Glomerular visceral epithelial cell (primary cell): Measurements from ENCODE around the gene TLR5.
A peak's percentile ranks its signal among the peaks of the same experiment; 100 is the strongest.
"Not testable (repeated sequence)": the region's sequence is repeated elsewhere in the genome, so short reads cannot be mapped to it uniquely, and the experiment has no call there.

Experiments
- DNase-seq: peaks from one replicate; pipeline ENCODE4 v3.0.0-alpha.2; 2016; ENCODE audit errors: extremely low spot score

Gene TLR5, protein sequence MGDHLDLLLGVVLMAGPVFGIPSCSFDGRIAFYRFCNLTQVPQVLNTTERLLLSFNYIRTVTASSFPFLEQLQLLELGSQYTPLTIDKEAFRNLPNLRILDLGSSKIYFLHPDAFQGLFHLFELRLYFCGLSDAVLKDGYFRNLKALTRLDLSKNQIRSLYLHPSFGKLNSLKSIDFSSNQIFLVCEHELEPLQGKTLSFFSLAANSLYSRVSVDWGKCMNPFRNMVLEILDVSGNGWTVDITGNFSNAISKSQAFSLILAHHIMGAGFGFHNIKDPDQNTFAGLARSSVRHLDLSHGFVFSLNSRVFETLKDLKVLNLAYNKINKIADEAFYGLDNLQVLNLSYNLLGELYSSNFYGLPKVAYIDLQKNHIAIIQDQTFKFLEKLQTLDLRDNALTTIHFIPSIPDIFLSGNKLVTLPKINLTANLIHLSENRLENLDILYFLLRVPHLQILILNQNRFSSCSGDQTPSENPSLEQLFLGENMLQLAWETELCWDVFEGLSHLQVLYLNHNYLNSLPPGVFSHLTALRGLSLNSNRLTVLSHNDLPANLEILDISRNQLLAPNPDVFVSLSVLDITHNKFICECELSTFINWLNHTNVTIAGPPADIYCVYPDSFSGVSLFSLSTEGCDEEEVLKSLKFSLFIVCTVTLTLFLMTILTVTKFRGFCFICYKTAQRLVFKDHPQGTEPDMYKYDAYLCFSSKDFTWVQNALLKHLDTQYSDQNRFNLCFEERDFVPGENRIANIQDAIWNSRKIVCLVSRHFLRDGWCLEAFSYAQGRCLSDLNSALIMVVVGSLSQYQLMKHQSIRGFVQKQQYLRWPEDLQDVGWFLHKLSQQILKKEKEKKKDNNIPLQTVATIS

DNA sequence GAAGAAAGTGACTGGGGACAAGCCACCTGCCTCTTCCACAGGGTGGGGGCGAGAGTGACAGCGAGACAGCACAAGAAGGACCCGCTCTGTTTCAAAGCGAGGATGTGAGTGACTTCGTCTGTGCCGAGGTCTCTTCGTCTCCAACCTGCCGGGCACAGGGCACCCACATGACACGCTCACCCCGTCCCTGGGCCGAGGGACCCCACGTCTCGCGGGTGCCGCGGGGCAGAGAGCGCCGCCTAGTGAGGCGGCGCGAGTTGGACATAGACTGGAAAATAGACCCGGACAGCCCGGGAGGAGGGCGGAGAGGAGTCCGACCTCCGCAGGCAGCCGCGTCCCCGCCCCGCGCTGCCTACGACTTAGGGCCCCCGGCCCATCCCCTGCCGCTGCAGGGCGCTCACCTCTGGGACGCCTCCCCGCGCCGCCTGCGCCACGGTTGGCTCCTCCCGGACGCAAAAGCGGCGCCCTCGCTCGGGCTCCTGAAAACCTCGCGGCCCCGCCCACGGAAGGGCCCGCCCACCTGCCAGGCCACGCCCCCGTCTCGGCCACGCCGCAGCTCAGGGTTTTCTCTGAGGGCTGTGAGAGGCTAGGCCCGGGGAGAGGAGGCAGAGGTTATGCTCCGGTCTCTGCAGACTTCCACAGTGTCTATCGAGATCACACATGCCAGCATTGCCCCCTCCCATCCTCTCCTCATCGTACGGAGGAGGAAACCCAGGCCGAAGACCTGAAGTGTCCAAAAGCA is at the start of gene TLR5:
TSS of gene TLR5 (minus strand) at position 454 of the 742 bp plus-strand sequence. CDS start 30,217 bp downstream, outside the sequence.
- peak; percentile 69 for DNase-seq

GRCh38 chr1:223189903-223190724 is 47.1 kb upstream of the TLR5 start:
- DNase-seq: peak; percentile 86

DNA sequence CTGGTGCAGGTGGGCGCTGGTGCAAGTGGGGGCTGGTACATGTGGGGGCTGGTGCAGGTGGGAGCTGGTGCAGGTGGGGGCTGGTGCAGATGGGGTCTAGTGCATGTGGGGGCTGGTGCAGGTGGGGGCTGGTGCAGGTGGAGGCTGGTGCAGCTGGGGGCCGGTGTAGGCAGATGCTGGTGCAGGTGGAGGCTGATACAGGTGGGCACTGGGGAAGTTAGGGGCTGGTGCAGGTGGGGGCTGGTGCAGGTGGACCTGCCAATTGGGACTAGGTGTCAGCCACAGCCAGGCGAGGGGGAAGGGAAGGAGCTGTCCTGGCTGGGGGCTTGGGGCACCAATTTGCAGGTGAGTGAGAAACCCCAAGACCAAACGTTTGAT is 46.5 kb upstream of the TLR5 start:
- DNase-seq: no peak

DNA sequence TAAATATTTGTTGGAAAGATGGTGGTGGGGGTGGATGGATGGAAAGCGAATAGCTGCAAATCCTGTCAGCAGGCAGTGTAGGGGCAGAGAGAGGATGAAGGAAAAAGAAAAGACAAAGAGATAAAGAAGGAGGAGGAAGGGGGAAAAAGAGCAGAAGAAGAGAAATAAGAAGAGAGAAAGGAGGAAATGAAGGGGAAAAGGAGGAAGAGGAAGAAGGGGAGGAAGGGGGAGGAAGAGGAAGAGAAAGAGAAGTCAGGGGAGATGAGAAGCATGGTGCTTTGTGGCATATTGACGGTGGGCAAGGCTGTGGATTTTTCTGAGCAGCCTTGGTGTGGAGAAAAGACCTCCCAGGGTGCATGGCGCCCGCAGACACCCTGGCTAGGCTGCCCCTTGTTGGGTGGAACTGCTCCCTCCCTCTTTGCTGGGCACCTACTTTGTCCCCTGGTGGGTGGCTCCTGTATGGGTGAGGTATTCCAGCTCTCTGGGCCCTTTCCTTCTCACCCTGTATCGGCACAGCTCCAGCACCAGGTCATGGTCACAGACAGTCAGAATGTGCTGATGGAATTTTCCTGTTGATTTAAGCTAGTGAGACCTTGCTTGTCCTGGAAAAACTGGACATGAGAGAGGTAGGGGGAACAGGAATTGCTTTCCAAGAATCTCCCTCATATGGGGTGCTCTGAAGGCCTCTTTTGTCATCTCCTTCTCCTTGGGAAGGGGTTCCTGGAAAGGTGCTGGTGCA is 45.7 kb upstream of the TLR5 start:
- DNase-seq: no peak

DNA sequence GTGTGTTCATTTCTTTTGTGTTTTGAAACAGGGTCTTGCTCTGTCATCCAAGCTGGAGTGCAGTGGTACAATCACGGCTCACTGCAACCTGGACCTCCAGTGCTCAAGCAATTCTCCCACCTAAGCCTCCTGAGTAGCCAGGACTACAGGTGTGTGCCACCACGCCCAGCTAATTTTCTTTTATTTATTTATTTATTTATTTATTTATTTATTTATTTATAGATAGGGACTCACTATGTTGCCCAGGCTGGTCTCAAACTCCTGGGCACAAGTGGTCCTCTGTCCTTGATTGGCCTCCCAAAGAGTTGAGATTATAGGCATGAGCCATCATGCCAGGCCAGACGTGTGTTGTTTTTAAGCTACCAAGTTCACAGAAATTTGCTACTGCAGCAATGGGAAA is 43.8 kb upstream of the TLR5 start:
- DNase-seq: no peak

DNA sequence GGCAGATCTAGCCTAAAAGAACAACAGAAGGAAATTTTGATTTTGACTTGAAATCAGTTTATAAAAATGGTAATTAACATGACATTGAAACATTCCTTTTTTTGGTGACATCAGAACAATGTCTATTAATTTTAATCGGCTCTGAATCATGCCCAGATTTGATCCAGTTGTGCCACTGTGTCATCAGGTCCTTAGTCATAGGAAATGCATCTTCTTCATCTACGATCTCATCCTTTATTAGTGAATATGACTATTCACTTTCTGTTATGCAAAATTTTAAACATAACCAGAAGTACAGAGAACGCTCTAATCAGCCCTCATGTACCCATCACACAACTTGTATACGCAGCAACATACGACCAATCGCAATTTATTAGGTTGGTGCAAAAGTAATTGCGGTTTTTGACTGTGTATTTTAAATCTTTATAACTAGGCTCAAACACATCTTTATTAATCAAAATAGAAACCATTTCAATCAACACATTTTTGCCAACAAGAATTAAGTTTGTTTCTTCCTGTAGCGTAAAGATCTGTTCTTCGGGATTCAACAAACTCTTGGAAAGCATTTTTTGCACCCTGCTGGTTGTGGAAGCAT is 40.3 kb upstream of the TLR5 start:
- DNase-seq: no peak

DNA sequence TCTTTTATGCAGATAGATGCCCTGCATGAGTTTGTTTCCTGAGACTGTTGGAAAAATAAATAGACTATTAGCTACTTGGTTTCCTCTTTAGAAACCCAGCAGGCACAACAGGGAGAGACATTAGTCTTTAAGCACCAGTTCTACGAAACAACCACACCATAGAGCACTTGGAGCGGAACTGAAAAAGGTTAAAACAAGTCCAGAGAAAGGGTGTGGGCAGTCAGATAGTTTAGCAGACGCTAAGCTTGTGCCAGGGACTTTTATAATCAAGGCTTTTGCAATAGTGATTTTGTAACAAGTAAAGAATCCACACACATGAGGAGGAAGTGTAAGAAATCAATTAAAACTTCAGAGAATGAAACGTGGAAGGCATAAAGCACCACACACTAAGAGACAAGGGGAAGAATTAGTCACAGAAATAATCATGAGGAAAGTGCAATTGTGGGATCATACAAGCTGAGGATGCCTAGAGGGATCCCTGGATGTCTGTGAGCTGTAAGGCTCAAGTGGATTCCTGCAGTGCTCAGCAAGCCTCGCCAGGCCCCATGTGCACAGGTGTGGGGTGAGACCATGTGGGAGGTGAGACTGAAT is 37.8 kb upstream of the TLR5 start:
- DNase-seq: peak; percentile 31

DNA sequence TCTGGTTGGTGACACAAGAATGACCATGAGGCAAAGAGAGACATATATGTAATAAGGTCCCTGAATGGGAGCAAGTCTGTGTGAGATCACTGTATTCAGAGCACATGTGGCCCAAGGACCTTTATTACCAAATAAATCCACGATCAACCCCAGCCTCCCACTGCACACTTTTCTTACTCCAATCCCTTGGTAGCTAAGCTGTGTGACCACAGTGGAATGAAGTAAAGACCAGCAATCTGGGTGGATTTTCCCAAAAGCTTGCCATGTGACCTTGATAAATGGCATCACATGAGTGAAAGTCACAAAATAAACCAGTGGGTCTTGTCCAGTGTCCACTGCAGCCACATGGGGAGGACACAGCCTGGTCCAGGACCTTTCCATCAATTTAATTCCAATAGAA is 36.7 kb upstream of the TLR5 start:
- no peak for DNase-seq

- DNase-seq: no peak
Measured at GRCh38 chr1:223179280-223179679, 36.2 kb upstream of the TLR5 start.

- DNase-seq: no peak
Measured at GRCh38 chr1:223177681-223178080, 34.6 kb upstream of the TLR5 start.

DNA sequence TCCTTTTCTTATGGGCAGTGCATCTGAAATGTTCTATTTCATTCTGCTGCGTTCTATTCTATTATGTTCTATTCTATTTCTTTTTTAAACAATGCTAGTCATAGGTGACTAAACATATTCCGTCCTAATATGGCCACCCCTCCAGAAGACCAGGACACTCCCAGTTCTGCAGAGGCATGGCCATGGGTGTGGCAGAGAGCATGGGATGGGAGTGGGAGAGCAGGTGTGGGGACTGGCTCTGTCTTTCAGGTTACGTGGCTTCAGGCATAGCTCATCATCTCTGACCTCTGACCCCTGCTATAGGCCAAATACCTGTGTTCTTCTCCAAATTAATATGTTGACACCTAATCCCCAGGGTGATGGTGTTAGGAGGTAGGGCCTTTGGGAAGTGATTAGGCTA is 33.4 kb upstream of the TLR5 start:
- DNase-seq: no peak

- DNase-seq: no peak
Measured at GRCh38 chr1:223175633-223176032, 32.6 kb upstream of the TLR5 start.

DNA sequence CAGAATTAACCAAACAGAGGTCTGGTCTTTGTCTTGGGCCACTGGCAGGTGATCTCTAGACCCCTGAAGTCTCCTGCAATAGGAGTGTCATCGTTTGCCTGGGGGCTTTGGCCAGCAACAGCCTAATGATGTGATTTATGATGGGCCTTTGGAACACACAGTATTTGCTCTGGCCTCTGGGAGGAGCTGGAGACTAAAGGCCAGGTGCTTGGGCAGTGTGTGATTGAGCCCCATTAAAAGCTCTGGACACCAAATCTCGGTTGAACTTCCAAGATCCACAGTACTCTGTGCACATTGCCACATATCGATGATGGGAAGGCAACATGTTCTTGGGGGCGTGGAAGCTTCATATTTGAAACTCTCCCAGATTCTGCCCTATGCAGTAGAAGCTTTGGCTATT is 32.0 kb upstream of the TLR5 start:
- peak; percentile 32 for DNase-seq

GRCh38 chr1:223169458-223169857 is 26.4 kb upstream of the TLR5 start:
- DNase-seq: not testable (repeated sequence)

DNA sequence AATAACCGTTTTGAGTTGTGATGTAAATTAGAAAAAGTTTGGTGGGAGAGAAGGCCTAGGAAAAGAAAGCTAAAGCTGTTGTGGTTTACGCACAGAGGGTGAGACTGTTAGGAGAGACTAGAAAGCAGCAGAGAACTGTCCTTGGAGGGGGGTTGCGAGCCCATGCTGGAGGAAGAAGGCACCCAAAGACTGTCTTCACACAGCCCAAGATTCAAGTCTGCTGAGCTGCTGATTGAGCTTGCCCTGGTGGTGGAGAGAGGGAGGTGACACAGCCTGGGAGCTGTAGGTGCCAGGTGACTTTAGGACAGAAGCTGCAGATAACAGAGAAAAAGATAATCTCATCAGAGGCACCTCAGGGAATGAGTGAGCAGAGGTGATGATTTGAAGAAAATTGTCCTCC is 18.3 kb upstream of the TLR5 start:
- DNase-seq: no peak

DNA sequence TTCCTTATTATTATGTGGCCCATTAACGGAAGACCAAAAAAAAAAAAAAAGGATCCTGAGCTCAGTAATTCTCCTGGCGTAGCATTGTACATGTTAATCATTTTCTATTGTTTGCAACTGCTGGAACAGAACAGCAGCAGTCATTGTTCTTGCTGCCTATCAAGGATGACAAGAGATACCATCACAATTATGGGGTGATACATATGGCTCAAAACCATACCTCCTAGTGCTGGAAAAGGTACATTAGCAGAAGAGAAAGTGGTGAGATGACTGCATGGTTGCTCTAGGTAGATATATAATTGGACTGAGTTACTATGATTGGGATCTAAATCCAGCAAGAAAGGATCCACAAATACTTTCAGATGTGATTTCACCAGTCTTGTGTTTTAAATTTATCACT is 13.3 kb upstream of the TLR5 start:
- DNase-seq: no peak

DNA sequence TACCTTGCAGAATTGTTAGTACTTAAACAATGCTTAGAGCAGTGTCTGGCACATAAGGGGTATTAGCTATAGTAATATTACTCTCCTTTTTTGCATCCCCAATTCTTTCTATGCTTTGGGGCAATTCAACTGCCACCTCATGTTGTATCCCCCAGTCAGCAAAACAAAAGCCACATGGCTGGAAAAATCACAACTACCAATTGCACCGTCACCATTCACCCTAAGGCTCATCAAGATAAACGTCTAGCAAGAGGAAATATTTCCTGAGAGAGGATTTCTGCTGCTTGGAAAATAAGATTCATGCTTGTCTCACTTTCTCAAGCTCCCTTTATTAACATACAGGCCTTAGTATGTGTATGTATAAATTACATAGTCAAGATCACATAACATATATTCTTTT is 12.1 kb upstream of the TLR5 start:
- no peak for DNase-seq

- DNase-seq: peak; percentile 31
Measured at GRCh38 chr1:223153177-223154119, 10.4 kb upstream of the TLR5 start.

GRCh38 chr1:223152399-223152798 is 9.4 kb upstream of the TLR5 start:
- no peak for DNase-seq
